HepG2 (cell line): ENCODE measurements around the gene S1PR2. TPM values are rescaled to one million over a fixed set of nuclear protein-coding genes. Genes with fewer than 3 reads are reported as not detected.

Source experiments
- CENPT ChIP-seq: sonication (generic); formaldehyde crosslinking; IDR thresholded peaks from 2 replicates; pipeline ENCODE4 v1.8.0; 2022; ENCODE audit warnings: low read depth, mild to moderate bottlenecking, moderate library complexity, missing genetic modification reagents
- CHD4 ChIP-seq: fragments of 200-600 bp; sonication (generic); IDR thresholded peaks from 2 replicates; pipeline ENCODE4 v1.7.0; 2017; ENCODE audit warnings: mild to moderate bottlenecking, low read length, borderline replicate concordance
- HBP1 ChIP-seq: IDR thresholded peaks from 2 replicates; pipeline ENCODE4 v1.6.1; 2016; ENCODE audit warnings: low read depth, control low read depth
- SOX6 ChIP-seq, 2 experiments: fragments of 450-650 bp in 1 of 2; sonication (generic) in 1 of 2; formaldehyde crosslinking in 1 of 2; IDR thresholded peaks; 2 replicates each; pipeline versions ENCODE4 v1.4.0 to v1.6.1; 2017 to 2020; ENCODE audit warnings: antibody characterized with exemption in 1 of 2, mild to moderate bottlenecking in 1 of 2, missing genetic modification reagents in 1 of 2
- ZBTB46 ChIP-seq: sonication (generic); formaldehyde crosslinking; IDR thresholded peaks from 2 replicates; pipeline ENCODE4 v1.4.0; 2020; ENCODE audit warnings: mild to moderate bottlenecking, missing genetic modification reagents, borderline replicate concordance
- ZNF407 ChIP-seq: sonication (generic); formaldehyde crosslinking; IDR thresholded peaks from one replicate; pipeline ENCODE4 v1.5.1; 2020; ENCODE audit warnings: mild to moderate bottlenecking, missing genetic modification reagents; ENCODE audit errors: not compliant biosample characterization
- ZNF558 ChIP-seq: sonication (generic); formaldehyde crosslinking; IDR thresholded peaks from 2 replicates; pipeline ENCODE4 v1.9.0; 2022; ENCODE audit warnings: mild to moderate bottlenecking, missing genetic modification reagents, borderline replicate concordance
- ZNF737 ChIP-seq: sonication (generic); formaldehyde crosslinking; IDR thresholded peaks from 2 replicates; pipeline ENCODE4 v1.5.0; 2020; ENCODE audit warnings: missing genetic modification reagents, mild to moderate bottlenecking, borderline replicate concordance
- ZNF749 ChIP-seq: sonication (generic); formaldehyde crosslinking; IDR thresholded peaks from 2 replicates; pipeline ENCODE4 v1.8.0; 2022; ENCODE audit warnings: mild to moderate bottlenecking, missing genetic modification reagents, moderate library complexity, borderline replicate concordance
- polyA plus RNA-seq, 8 experiments: library from polyadenylated mRNA; depleted of rRNA in 3 of 8; stranded (reverse) in 7 of 8; unstranded in 1 of 8; fragments of >200 nt; fragmentation: Illumina TruSeq in 4 of 8; extraction: Trizol in 4 of 8; gene quantifications; 2 replicates each; pipeline versions ENCODE4 v1.2.1 to v1.2.3, GENCODE V29; 2011 to 2016; ENCODE audit warnings: low read depth in 4 of 8, missing spikeins in 1 of 8, mixed read lengths in 1 of 8; ENCODE audit not compliant: insufficient read depth in 1 of 8
- total RNA-seq, 5 experiments: library from RNA; depleted of rRNA; stranded (reverse); fragments of >200 nt; fragmentation: Illumina TruSeq; extraction: Trizol; gene quantifications; 2 replicates each; pipeline ENCODE4 v1.2.3, GENCODE V29; 2016; ENCODE audit warnings: low read depth in 1 of 5
- TF ChIP-seq, protein P1 (sequence below): IDR thresholded peaks from 2 replicates; pipeline ENCODE4 v1.6.1; 2016; ENCODE audit warnings: mild to moderate bottlenecking, missing biosample characterization, missing genetic modification reagents
- TF ChIP-seq, protein P2 (sequence below): sonication (generic); formaldehyde crosslinking; IDR thresholded peaks from 2 replicates; pipeline ENCODE4 v1.5.0; 2020; ENCODE audit warnings: missing genetic modification reagents, mild to moderate bottlenecking, borderline replicate concordance

S1PR2 gene
- total and polyA plus RNA-seq, 2 of the 13 experiments (the other 11 are each of a cell fraction or from before 2014, with no cell fraction given), result 0.91 to 1.3 TPM

- TF ChIP-seq HBP1 (CRISPR knock-in tag) (peak; percentile 69; the same call in 1 of the 2 replicates), ZBTB46 (no peak), ZNF407 (CRISPR knock-in tag) (no peak), CHD4 (peak; percentile 89; the same call in 1 of the 2 replicates), SOX6 (IDR thresholded peaks at IDR 0.05) (no peak), SOX6 (CRISPR knock-in tag; IDR thresholded peaks at IDR 0.05) (peak; percentile 82), ZNF737 (no peak), ZNF749 (CRISPR knock-in tag) (peak; percentile 60; the same call in 1 of the 2 replicates), ZNF558 (CRISPR knock-in tag) (peak; percentile 66; the same call in 1 of the 2 replicates), CENPT (CRISPR knock-in tag) (peak; percentile 66; the same call in 1 of the 2 replicates)
- TF ChIP-seq, protein P1, sequence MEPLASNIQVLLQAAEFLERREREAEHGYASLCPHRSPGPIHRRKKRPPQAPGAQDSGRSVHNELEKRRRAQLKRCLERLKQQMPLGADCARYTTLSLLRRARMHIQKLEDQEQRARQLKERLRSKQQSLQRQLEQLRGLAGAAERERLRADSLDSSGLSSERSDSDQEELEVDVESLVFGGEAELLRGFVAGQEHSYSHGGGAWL, result peak; percentile 94
- TF ChIP-seq, protein P2, sequence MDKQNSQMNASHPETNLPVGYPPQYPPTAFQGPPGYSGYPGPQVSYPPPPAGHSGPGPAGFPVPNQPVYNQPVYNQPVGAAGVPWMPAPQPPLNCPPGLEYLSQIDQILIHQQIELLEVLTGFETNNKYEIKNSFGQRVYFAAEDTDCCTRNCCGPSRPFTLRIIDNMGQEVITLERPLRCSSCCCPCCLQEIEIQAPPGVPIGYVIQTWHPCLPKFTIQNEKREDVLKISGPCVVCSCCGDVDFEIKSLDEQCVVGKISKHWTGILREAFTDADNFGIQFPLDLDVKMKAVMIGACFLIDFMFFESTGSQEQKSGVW (CRISPR knock-in tag), result no peak
Observed at GRCh38 chr19:10270616-10271394, 39.7 kb upstream of the S1PR2 start, which contains the start of gene ICAM1 (continued).
